GM12865 (cell line): Measurements from ENCODE around the gene DHX9.

Experiments used
- DNase-seq: peaks from one replicate; pipeline ENCODE4 v3.0.0; 2010; ENCODE audit warnings: low read depth
- H3K4me3 ChIP-seq: 2 replicates; pipeline ENCODE4 v1.5.1; 2011; ENCODE audit warnings: mild to moderate bottlenecking, low read depth, low read length, control low read depth
- TF ChIP-seq, protein P1 (sequence below): IDR thresholded peaks from 2 replicates; pipeline ENCODE4 v1.5.1; 2011; ENCODE audit warnings: low read length, control low read depth, low read depth, inconsistent platforms; ENCODE audit not compliant: insufficient read depth; ENCODE audit errors: missing control alignments

Gene DHX9

DNA sequence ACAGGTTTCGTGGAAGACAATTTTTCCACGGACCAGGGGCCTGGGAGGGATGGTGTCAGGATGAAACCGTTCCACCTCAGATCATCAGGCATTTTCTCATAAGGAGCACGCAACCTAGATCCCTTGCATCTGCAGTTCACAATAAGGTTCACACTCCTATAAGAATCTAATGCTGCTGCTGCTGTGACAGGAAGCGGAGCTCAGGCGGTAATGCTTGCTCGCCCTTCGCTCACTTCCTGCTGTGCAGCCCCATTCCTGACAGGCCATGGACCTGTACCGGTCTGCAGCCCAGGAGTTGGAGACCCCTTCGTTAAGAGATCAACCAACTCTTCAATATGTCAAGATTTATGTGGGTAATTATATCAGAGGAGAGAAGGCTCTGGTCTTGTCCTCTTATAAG lies 3.3 kb upstream of the DHX9 start:
- H3K4me3 ChIP-seq: no peak overlapping the region
- no peak for DNase-seq
- TF ChIP-seq, protein P1, sequence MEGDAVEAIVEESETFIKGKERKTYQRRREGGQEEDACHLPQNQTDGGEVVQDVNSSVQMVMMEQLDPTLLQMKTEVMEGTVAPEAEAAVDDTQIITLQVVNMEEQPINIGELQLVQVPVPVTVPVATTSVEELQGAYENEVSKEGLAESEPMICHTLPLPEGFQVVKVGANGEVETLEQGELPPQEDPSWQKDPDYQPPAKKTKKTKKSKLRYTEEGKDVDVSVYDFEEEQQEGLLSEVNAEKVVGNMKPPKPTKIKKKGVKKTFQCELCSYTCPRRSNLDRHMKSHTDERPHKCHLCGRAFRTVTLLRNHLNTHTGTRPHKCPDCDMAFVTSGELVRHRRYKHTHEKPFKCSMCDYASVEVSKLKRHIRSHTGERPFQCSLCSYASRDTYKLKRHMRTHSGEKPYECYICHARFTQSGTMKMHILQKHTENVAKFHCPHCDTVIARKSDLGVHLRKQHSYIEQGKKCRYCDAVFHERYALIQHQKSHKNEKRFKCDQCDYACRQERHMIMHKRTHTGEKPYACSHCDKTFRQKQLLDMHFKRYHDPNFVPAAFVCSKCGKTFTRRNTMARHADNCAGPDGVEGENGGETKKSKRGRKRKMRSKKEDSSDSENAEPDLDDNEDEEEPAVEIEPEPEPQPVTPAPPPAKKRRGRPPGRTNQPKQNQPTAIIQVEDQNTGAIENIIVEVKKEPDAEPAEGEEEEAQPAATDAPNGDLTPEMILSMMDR: no peak

DNA sequence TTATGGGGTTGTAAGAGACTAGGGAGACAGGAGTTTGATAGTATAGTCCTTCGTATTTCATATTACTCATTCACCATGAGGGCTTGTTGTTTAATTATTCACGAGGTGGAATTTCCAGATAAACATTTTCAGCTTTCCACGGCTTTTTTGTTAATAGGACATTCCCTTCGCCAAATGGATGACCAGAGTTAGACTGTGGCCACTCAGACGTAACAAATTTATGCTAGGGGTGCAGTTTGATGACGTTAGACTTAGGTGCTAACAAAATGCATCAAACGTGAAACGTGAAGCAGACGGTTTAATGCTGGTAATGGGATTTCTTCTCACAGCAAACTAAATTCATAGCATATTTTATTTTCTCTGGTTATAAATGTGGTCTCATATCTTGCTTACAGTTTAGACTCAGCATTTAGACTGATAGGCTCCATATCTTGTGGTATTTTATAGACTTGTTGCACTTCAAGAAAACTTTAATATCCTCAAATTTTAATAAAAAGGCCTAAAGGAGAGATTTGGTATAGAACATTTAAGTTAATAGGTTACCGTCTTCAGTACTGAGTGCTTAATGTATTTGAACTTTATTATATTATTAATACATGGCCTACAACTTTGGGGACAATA lies 2.3 kb downstream of the DHX9 start:
- H3K4me3 ChIP-seq: peak overlapping the region; percentile 57
- DNase-seq: peak; percentile 33

DNA sequence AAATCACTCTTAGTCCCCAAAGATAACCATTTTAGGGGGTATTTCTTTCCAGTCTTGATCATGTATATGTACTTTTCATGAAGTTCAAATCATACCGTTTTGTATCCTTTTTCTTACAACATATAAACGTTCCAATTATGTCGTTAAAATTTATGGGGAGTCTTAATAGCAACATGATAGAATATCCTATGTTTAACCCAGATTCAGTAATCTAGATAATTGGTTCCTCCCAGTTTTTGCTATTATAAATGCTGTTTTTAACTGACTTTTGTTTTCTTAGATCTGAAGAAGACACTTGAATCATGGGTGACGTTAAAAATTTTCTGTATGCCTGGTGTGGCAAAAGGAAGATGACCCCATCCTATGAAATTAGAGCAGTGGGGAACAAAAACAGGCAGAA lies 3.1 kb downstream of the DHX9 start:
- H3K4me3 ChIP-seq: peak overlapping the region; percentile 57; the same call in 1 of the 2 replicates
- DNase-seq: no peak
- TF ChIP-seq, protein P1: no peak

More for the DNA sequence above, 2.3 kb downstream of the DHX9 start:
- TF ChIP-seq, protein P1: no peak

DNA sequence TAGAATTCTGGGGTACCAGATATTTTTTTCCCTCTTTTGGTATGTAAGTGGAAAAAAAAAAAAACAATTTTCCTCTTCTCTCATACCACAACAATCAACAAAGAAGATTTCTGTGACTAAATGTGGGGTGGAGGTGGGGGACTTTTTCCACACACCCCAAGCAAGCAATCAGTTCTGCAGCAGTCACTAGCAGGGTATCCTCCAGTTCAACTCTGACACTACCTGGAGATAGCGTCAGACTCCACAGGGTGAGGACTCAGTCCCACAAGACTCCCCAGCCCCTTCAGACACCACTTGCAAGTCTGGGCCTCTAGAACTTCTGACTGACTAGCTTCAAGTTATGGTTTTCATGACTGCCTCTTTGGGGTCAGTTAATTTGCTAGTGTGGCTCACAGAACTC lies 6.2 kb downstream of the DHX9 start:
- no peak overlapping the region for H3K4me3 ChIP-seq
- no peak for DNase-seq
- TF ChIP-seq, protein P1: no peak

DNA sequence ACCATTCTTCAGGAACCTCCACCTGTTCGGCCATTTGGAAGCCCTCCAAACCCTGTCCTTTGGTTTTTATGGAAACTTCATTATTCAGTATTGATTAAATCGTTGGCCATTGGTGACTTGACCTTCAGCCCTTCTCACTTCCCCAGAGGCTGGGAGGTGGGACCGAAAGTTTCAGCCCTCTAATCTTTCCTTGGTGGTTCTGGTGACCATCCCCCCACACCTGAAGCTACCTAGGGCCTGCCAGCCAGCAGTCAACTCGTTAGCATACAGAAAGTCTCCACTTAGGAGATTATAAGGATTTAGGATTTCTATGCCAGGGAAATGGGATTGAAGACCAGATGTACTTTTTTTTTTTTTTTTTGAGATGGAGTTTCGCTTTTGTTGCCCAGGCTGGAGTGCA lies 6.7 kb downstream of the DHX9 start:
- no peak overlapping the region for H3K4me3 ChIP-seq
- TF ChIP-seq, protein P1: no peak
- no peak for DNase-seq

DNA sequence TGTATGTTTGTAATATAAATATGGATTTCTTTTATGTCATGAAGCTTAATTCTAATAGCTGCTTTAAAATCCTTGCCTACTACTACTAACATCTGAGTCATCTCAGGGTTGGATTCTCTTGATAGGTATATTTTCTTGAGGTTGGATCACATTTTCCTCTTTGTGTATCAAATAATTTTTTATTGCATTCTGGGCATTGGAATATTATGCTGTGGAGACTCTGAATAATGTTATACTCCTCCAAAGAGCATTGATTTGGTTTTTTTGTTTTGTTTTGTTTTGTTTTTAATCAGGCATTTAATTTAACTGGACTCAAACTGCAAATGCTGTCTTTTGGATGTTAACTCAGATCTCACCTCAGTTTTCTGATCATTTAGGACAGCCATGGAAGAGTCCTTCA lies 8.0 kb downstream of the DHX9 start:
- TF ChIP-seq, protein P1: no peak
- H3K4me3 ChIP-seq: no peak overlapping the region
- DNase-seq: no peak

DNA sequence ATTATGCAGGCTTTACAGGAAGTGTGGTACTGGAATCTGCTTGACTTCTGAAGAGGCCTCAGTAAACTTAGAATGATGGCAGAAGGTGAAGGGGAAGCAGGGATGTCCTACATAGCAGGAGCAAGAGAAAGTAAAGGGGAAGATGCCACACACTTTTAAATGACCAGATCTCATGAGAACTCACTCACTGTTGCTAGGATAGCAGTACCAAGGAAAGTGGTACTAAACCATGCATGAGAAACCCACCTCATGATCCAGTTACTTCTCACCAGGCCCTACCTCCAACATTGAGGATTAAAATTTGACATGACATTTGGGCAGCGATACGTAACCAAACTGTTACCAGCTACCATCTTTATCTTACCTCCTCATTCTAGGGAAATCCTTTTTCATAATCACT lies 9.6 kb downstream of the DHX9 start:
- TF ChIP-seq, protein P1: no peak
- no peak overlapping the region for H3K4me3 ChIP-seq
- DNase-seq: no peak
